ENCODE results near the gene ANXA2R. TPM values are rescaled to one million over a fixed set of nuclear protein-coding genes. Genes with fewer than 3 reads are reported as not detected.

Gene ANXA2R
- polyA plus RNA-seq, 3 donors = 2.3 to 6.4 (median 3.1) TPM

DNA sequence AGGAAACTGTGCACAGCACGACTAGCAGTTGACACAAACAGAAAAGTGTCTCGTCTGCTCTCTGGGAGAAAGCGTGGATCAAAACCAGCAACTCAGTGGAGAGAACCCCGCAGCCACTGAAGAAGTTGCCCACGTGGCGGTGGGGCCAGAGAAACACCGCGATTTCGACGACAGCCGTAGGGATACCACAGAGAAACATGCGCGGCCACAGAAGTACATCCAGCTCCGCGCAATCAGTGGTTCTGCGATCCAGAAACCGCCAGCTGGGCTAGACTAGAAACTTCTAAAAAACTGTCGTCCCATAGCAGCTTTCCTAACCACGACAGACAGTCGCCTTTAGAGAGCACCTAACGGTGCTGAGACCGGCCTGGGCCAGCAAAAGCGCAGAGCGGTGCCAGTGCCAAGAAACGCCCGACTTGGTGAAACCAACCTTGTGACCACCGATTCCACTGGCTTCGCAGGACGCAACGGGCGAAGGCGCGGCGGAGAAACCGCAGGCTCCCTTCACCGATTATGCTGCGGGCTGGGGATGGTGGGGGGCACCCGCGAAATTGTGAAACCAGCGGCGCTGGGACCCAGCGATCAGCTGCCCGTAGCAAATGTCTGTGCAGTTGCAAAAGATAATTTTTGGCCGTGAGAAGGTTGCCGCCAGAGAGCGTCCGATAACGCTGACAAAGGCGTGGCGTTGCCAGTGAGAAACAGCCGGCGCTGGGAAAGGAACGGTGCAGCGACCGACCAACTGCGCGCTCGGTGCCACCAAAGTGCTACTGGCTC lies 2.7 kb upstream of the ANXA2R start:
- Histone ChIP-seq H4K20me1 (ENCODE audit: insufficient read depth, low read length) (no peaks in the 10 kb centered on the region), H3K27me3 (ENCODE audit: control insufficient read depth in 2 of 2, insufficient read depth in 2 of 2, low read length in 2 of 2) (no peaks in the 10 kb centered on the region), H3K9ac (ENCODE audit: insufficient read depth, low read length, poor library complexity, severe bottlenecking) (peak overlapping the region; percentile 99), H3K79me2 (ENCODE audit: insufficient read depth, low read length) (peaks cover 21% of the 10 kb centered on the region), H2AFZ (ENCODE audit: insufficient read depth, low read depth, low read length, poor library complexity, severe bottlenecking) (peak overlapping the region; percentile 69), H3K4me3 (replicated peaks in 1 of 3; ENCODE audit: low read depth in 2 of 3, low read length in 3 of 3) (peak overlapping the region; percentile 67 to 81 (median 70)), H3K9me3 (replicated peaks in 1 of 2; ENCODE audit: control insufficient read depth in 1 of 2, insufficient read depth in 1 of 2, low read length in 2 of 2) (no peaks in the 10 kb centered on the region), H3K4me2 (replicated peaks; ENCODE audit: extremely low read depth, low read length, poor library complexity, severe bottlenecking) (peak overlapping the region; percentile 99), H3K36me3 (replicated peaks in 1 of 2; ENCODE audit: control insufficient read depth in 1 of 2, insufficient read depth in 2 of 2, low read length in 2 of 2) (no peaks in the 10 kb centered on the region), H3K27ac (ENCODE audit: low read depth in 1 of 2, low read length in 2 of 2) (peak overlapping the region; percentile 100), H3K4me1 (ENCODE audit: control insufficient read depth in 1 of 2, insufficient read depth in 2 of 2, low read length in 2 of 2) (peaks cover 28 to 41% of the 10 kb centered on the region in 2 donors)
- intact Hi-C loops (cut with micrococcal nuclease) = loop anchor here (1.0 to 5.0 kb wide), 3 partner anchors 36 to 1116 kb away; partner anchors contain the start of gene FBXO4 (in 1 of the 2)
- Mint-ChIP-seq H3K4me1 (peaks cover 42% of the 10 kb centered on the region), H3K4me3 (peak overlapping the region; percentile 90 to 91), H3K9me3 (peaks cover 0 to 15% (median 2%) of the 10 kb centered on the region in 7 donors), H3K27ac (peak overlapping the region; percentile 97 to 100 (median 98)), H3K27me3 (ENCODE audit: low read depth in 3 of 3) (no peaks in the 10 kb centered on the region), H3K36me3 (peaks cover 6% of the 10 kb centered on the region in 2 donors)
- DNase-seq = peak; percentile 64 to 74 (median 71)
- TF ChIP-seq, protein P1, sequence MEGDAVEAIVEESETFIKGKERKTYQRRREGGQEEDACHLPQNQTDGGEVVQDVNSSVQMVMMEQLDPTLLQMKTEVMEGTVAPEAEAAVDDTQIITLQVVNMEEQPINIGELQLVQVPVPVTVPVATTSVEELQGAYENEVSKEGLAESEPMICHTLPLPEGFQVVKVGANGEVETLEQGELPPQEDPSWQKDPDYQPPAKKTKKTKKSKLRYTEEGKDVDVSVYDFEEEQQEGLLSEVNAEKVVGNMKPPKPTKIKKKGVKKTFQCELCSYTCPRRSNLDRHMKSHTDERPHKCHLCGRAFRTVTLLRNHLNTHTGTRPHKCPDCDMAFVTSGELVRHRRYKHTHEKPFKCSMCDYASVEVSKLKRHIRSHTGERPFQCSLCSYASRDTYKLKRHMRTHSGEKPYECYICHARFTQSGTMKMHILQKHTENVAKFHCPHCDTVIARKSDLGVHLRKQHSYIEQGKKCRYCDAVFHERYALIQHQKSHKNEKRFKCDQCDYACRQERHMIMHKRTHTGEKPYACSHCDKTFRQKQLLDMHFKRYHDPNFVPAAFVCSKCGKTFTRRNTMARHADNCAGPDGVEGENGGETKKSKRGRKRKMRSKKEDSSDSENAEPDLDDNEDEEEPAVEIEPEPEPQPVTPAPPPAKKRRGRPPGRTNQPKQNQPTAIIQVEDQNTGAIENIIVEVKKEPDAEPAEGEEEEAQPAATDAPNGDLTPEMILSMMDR (IDR thresholded peaks at IDR 0.05) = no peak
- WGBS (ENCODE audit: insufficient coverage) = under 1% methylated on average over 58 of the region's 58 CpGs

DNA sequence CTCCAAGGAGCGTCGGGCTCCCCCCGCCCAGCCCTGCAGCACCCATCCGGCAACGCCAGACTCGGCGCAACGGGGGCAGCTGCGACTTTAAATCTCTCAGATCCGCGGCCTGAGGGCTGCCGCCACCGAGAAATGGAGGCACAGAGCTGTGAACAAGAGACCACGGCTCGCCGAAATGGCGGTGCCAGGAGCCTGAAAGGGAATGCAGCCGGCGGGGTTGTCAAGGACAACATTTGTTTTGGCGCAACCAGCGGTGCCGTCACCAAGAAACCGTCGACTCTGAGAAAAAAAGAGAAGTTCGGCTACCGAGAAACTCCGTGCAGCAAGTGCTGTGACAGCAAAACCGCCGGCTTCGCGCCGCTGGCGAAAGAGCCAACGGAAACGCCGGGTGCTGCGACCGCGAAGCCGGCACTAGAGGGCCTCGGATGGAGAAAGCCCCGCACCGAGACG lies 2.1 kb upstream of the ANXA2R start:
- H3K9me3 ChIP-seq (replicated peaks in 1 of 2; ENCODE audit: control insufficient read depth in 1 of 2, insufficient read depth in 1 of 2, low read length in 2 of 2) = no peaks in the 10 kb centered on the region
- H3K27ac ChIP-seq (ENCODE audit: low read depth in 1 of 2, low read length in 2 of 2) = peak overlapping the region; percentile 100
- peak overlapping the region; percentile 99 for H3K4me2 ChIP-seq (replicated peaks; ENCODE audit: extremely low read depth, low read length, poor library complexity, severe bottlenecking)
- peaks cover 25% of the 10 kb centered on the region for H3K79me2 ChIP-seq (ENCODE audit: insufficient read depth, low read length)
- Mint-ChIP-seq H3K4me3 (peak overlapping the region; percentile 90 to 91), H3K36me3 (peaks cover 6% of the 10 kb centered on the region in 2 donors), H3K9me3 (peaks cover 0 to 15% (median 2%) of the 10 kb centered on the region in 7 donors), H3K27me3 (ENCODE audit: low read depth in 3 of 3) (no peaks in the 10 kb centered on the region), H3K27ac (peak overlapping the region; percentile 97 to 100 (median 98)), H3K4me1 (peaks cover 48% of the 10 kb centered on the region)
- no peaks in the 10 kb centered on the region for H3K27me3 ChIP-seq (ENCODE audit: control insufficient read depth in 2 of 2, insufficient read depth in 2 of 2, low read length in 2 of 2)
- H2AFZ ChIP-seq (ENCODE audit: insufficient read depth, low read depth, low read length, poor library complexity, severe bottlenecking) = peak overlapping the region; percentile 69
- H3K4me3 ChIP-seq (replicated peaks in 1 of 3; ENCODE audit: low read depth in 2 of 3, low read length in 3 of 3) = peak overlapping the region; percentile 67 to 81 (median 70)
- peak; percentile 95 for DNase-seq
- no peaks in the 10 kb centered on the region for H4K20me1 ChIP-seq (ENCODE audit: insufficient read depth, low read length)
- H3K9ac ChIP-seq (ENCODE audit: insufficient read depth, low read length, poor library complexity, severe bottlenecking) = peak overlapping the region; percentile 99
- H3K36me3 ChIP-seq (replicated peaks in 1 of 2; ENCODE audit: control insufficient read depth in 1 of 2, insufficient read depth in 2 of 2, low read length in 2 of 2) = no peaks in the 10 kb centered on the region
- intact Hi-C loops (cut with micrococcal nuclease) = loop anchor here (1.0 to 5.0 kb wide), 3 partner anchors 35 to 1115 kb away; partner anchors contain the start of gene FBXO4 (in 1 of the 2)
- TF ChIP-seq, protein P1 (IDR thresholded peaks at IDR 0.05) = no peak
- under 1% methylated on average over 44 of the region's 44 CpGs for WGBS (ENCODE audit: insufficient coverage)
- H3K4me1 ChIP-seq (ENCODE audit: control insufficient read depth in 1 of 2, insufficient read depth in 2 of 2, low read length in 2 of 2) = peaks cover 34 to 43% of the 10 kb centered on the region in 2 donors

Data from CD14-positive monocyte (primary cell).